ENCODE results near the gene TMEM221. TPM values are rescaled to one million over a fixed set of nuclear protein-coding genes. Genes with fewer than 3 reads are reported as not detected.
A peak's percentile ranks its signal among the peaks of the same experiment; 100 is the strongest.

Gene TMEM221
- total RNA-seq, 1 donor from 2014 or later: not detected

- ChIA-PET CTCF (no interaction called here), POLR2A (no interaction called here)
- ATAC-seq (ENCODE audit: low read depth): no peak
- H3K4me3 Mint-ChIP-seq: no peak overlapping the region
- H3K36me3 Mint-ChIP-seq (ENCODE audit: low read depth): no peaks in the 10 kb centered on the region
- H3K27me3 Mint-ChIP-seq: no peaks in the 10 kb centered on the region
- H3K4me1 Mint-ChIP-seq: no peaks in the 10 kb centered on the region
- no peak overlapping the region for H3K27ac Mint-ChIP-seq
- H3K9me3 Mint-ChIP-seq: no peaks in the 10 kb centered on the region
- intact Hi-C loops (cut with micrococcal nuclease): no loop called here
- no peak for DNase-seq
- no peak for TF ChIP-seq CTCF (IDR thresholded peaks at IDR 0.05)
Measured at GRCh38 chr19:17431417-17431816, 17.1 kb downstream of the TMEM221 start.

GRCh38 chr19:17429641-17430113 lies 18.8 kb downstream of the TMEM221 start:
- ChIA-PET CTCF (no interaction called here), POLR2A (interaction anchor here (0.6 to 0.7 kb wide), 3 partner anchors 10 to 32 kb away, joined by 3 to 4 read pairs (median 3); partner anchors contain the start of gene MVB12A)
- intact Hi-C loops (cut with micrococcal nuclease): no loop called here
- no peaks in the 10 kb centered on the region for H3K9me3 Mint-ChIP-seq
- no peaks in the 10 kb centered on the region for H3K4me1 Mint-ChIP-seq
- no peaks in the 10 kb centered on the region for H3K36me3 Mint-ChIP-seq (ENCODE audit: low read depth)
- no peak overlapping the region for H3K4me3 Mint-ChIP-seq
- no peak for ATAC-seq (ENCODE audit: low read depth)
- no peak for TF ChIP-seq CTCF (IDR thresholded peaks at IDR 0.05)
- DNase-seq: no peak
- H3K27me3 Mint-ChIP-seq: no peaks in the 10 kb centered on the region
- no peak overlapping the region for H3K27ac Mint-ChIP-seq

- no peak overlapping the region for H3K27ac Mint-ChIP-seq
Measured at GRCh38 chr19:17424743-17425365, 23.6 kb downstream of the TMEM221 start.

GRCh38 chr19:17423429-17424208 lies 24.8 kb downstream of the TMEM221 start:
- no peak for ATAC-seq (ENCODE audit: low read depth)
- H3K4me3 Mint-ChIP-seq: no peak overlapping the region
- H3K27me3 Mint-ChIP-seq: no peaks in the 10 kb centered on the region
- peaks cover 16% of the 10 kb centered on the region for H3K4me1 Mint-ChIP-seq
- intact Hi-C loops (cut with micrococcal nuclease): no loop called here
- peaks cover 9% of the 10 kb centered on the region for H3K36me3 Mint-ChIP-seq (ENCODE audit: low read depth)
- H3K27ac Mint-ChIP-seq: no peak overlapping the region
- H3K9me3 Mint-ChIP-seq: no peaks in the 10 kb centered on the region
- POLR2A ChIA-PET: no interaction called here
- no peak for DNase-seq
- CTCF ChIA-PET: no interaction called here
- TF ChIP-seq CTCF (IDR thresholded peaks at IDR 0.05): no peak

More at GRCh38 chr19:17424743-17425365, 23.6 kb downstream of the TMEM221 start:
- POLR2A ChIA-PET: interaction anchor here (0.7 kb wide), 1 partner anchor 13 kb away, joined by 3 read pairs; no protein-coding TSS in a partner anchor
- intact Hi-C loops (cut with micrococcal nuclease): no loop called here
- Mint-ChIP-seq H3K4me1 (peaks cover 7% of the 10 kb centered on the region), H3K9me3 (no peaks in the 10 kb centered on the region), H3K27me3 (no peaks in the 10 kb centered on the region), H3K36me3 (ENCODE audit: low read depth) (peaks cover 8% of the 10 kb centered on the region), H3K4me3 (no peak overlapping the region)
- CTCF ChIA-PET: no interaction called here
- peak; percentile 33 for ATAC-seq (ENCODE audit: low read depth)
- DNase-seq: no peak
- TF ChIP-seq CTCF (IDR thresholded peaks at IDR 0.05): no peak

GRCh38 chr19:17421942-17422341 lies 26.5 kb downstream of the TMEM221 start:
- CTCF ChIA-PET: no interaction called here
- H3K27me3 Mint-ChIP-seq: no peaks in the 10 kb centered on the region

More at GRCh38 chr19:17421942-17422341, 26.5 kb downstream of the TMEM221 start:
- no peaks in the 10 kb centered on the region for H3K9me3 Mint-ChIP-seq
- DNase-seq: no peak
- TF ChIP-seq CTCF (IDR thresholded peaks at IDR 0.05): no peak
- intact Hi-C loops (cut with micrococcal nuclease): no loop called here
- POLR2A ChIA-PET: interaction anchor here (0.6 kb wide), 1 partner anchor 17 kb away, joined by 4 read pairs; the partner anchor contains the start of gene BST2
- H3K27ac Mint-ChIP-seq: no peak overlapping the region
- ATAC-seq (ENCODE audit: low read depth): no peak
- peaks cover 16% of the 10 kb centered on the region for H3K4me1 Mint-ChIP-seq
- no peak overlapping the region for H3K4me3 Mint-ChIP-seq
- peaks cover 12% of the 10 kb centered on the region for H3K36me3 Mint-ChIP-seq (ENCODE audit: low read depth)

All from activated B cell treated with CpG ODN at 0.5 μM for 24 hours (primary cell).